ENCODE measurements around the gene IL18BP.

The IL18BP gene

GRCh38 chr11:71998649-71999310, at the start of gene IL18BP:
TSS of gene IL18BP (plus strand) at chr11:71998909. CDS start at chr11:71999985, 1,076 bp downstream.
- Histone ChIP-seq H3K4me3 (ENCODE audit: low read length) (peak within 1 kb of the TSS; percentile 46; the same call in 1 of the 2 replicates), H3K27ac (ENCODE audit: low read length) (peak within 1 kb of the TSS; percentile 65), H3K27me3 (ENCODE audit: low read depth, low read length) (no peaks in the 10 kb centered on the region), H3K4me2 (ENCODE audit: low read length) (peak within 1 kb of the TSS; percentile 67), H3K4me1 (ENCODE audit: low read length) (peaks cover 46% of the 10 kb centered on the region), H3K9me3 (ENCODE audit: insufficient read depth, low read length) (no peaks in the 10 kb centered on the region), H4K20me1 (ENCODE audit: insufficient read depth, low read length) (no peaks in the 10 kb centered on the region), H3K9ac (ENCODE audit: low read length) (peak within 1 kb of the TSS; percentile 56; the same call in 1 of the 2 replicates), H3K36me3 (replicated peaks; ENCODE audit: low read depth, low read length) (peaks cover 41% of the 10 kb centered on the region), H2AFZ (ENCODE audit: low read depth, low read length) (no peak within 1 kb of the TSS), H3K79me2 (ENCODE audit: low read length) (no peaks in the 10 kb centered on the region)
- TF ChIP-seq CTCF (IDR thresholded peaks at IDR 0.05; ENCODE audit: low read depth, low read length) (no peak), EZH2phosphoT487 (IDR thresholded peaks at IDR 0.05; ENCODE audit: low read depth) (no peak)

GRCh38 chr11:71949034-71949433, 49.7 kb upstream of the IL18BP start:
- Histone ChIP-seq H3K9me3 (ENCODE audit: insufficient read depth, low read length) (no peaks in the 10 kb centered on the region), H3K27ac (ENCODE audit: low read length) (no peak overlapping the region), H3K79me2 (ENCODE audit: low read length) (peaks cover 96% of the 10 kb centered on the region), H3K4me2 (ENCODE audit: low read length) (no peak overlapping the region), H3K9ac (ENCODE audit: low read length) (no peak overlapping the region), H2AFZ (ENCODE audit: low read depth, low read length) (no peak overlapping the region), H3K36me3 (replicated peaks; ENCODE audit: low read depth, low read length) (peaks cover 5% of the 10 kb centered on the region), H3K4me3 (ENCODE audit: low read length) (no peak overlapping the region), H3K27me3 (ENCODE audit: low read depth, low read length) (no peaks in the 10 kb centered on the region), H3K4me1 (ENCODE audit: low read length) (peaks cover 5% of the 10 kb centered on the region), H4K20me1 (ENCODE audit: insufficient read depth, low read length) (peaks cover 43% of the 10 kb centered on the region)
- no peak for TF ChIP-seq CTCF (IDR thresholded peaks at IDR 0.05; ENCODE audit: low read depth, low read length)

DNA sequence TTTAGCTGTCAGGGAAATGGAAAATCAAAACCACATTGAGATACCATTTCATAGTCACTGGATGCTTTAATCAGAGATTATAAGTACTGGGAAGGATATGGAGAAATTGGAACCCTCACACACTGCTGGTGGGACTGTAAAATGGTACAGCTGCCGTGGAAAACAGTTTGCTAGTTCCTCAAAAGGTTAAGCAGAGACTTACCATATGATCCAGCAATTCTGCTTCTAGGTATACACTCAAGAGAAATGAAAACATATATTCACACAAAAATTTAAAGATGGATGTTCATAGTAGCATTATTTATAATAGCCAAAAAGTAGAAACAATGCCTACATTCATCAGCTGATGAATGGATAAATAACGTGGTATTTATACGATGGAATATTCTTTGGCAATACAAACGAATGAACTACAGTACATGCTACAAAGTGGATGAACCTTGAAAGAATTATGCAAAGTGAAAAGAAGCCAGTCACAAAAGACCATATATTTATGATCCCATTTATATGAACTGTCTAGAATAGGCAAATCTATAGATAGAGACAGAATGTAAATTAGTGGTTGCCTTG, 46.9 kb upstream of the IL18BP start:
- no peak overlapping the region for H3K27ac ChIP-seq (ENCODE audit: low read length)
- TF ChIP-seq EZH2phosphoT487 (IDR thresholded peaks at IDR 0.05; ENCODE audit: low read depth) (no peak), CTCF (IDR thresholded peaks at IDR 0.05; ENCODE audit: low read depth, low read length) (no peak)
- H3K4me1 ChIP-seq (ENCODE audit: low read length), result no peaks in the 10 kb centered on the region
- H2AFZ ChIP-seq (ENCODE audit: low read depth, low read length), result no peak overlapping the region
- peaks cover 64% of the 10 kb centered on the region for H4K20me1 ChIP-seq (ENCODE audit: insufficient read depth, low read length)
- H3K4me2 ChIP-seq (ENCODE audit: low read length), result no peak overlapping the region
- peaks cover 98% of the 10 kb centered on the region for H3K79me2 ChIP-seq (ENCODE audit: low read length)
- H3K27me3 ChIP-seq (ENCODE audit: low read depth, low read length), result no peaks in the 10 kb centered on the region
- no peaks in the 10 kb centered on the region for H3K9me3 ChIP-seq (ENCODE audit: insufficient read depth, low read length)
- H3K9ac ChIP-seq (ENCODE audit: low read length), result no peak overlapping the region
- no peaks in the 10 kb centered on the region for H3K36me3 ChIP-seq (replicated peaks; ENCODE audit: low read depth, low read length)
- H3K4me3 ChIP-seq (ENCODE audit: low read length), result no peak overlapping the region

DNA sequence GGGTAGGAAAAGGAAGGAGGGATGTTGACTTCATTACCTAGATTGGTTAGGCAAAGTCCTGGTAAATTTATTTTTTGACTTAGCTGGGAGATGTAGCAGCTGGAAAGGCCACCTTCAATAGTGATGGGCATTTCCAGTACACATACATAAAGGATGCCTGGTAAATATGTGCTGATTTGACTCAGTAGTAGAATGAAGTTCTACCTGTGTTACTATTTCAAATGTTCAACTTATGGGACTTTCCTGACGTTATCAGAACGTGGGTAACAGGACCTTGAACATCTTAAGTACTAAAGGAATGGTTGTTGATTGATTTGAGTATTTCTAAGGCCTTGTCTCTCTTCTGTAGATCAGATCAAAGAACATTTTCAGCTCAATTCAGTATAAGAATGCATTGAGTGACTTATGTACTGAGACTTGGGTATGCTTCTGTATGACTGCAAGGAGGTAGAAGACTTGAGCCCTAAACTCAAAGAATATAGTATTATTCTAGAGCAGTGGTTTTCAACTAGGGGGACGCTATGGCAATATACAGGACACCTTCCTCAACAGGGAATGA, 42.7 kb upstream of the IL18BP start:
- TF ChIP-seq EZH2phosphoT487 (IDR thresholded peaks at IDR 0.05; ENCODE audit: low read depth), result no peak
- TF ChIP-seq CTCF (IDR thresholded peaks at IDR 0.05; ENCODE audit: low read depth, low read length), result no peak
- no peaks in the 10 kb centered on the region for H3K4me1 ChIP-seq (ENCODE audit: low read length)
- H3K27me3 ChIP-seq (ENCODE audit: low read depth, low read length), result no peaks in the 10 kb centered on the region
- H3K9ac ChIP-seq (ENCODE audit: low read length), result no peak overlapping the region
- H3K27ac ChIP-seq (ENCODE audit: low read length), result no peak overlapping the region
- H3K4me3 ChIP-seq (ENCODE audit: low read length), result no peak overlapping the region
- no peak overlapping the region for H2AFZ ChIP-seq (ENCODE audit: low read depth, low read length)
- H4K20me1 ChIP-seq (ENCODE audit: insufficient read depth, low read length), result peaks cover 66% of the 10 kb centered on the region
- peaks cover 12% of the 10 kb centered on the region for H3K36me3 ChIP-seq (replicated peaks; ENCODE audit: low read depth, low read length)
- H3K4me2 ChIP-seq (ENCODE audit: low read length), result no peak overlapping the region
- H3K79me2 ChIP-seq (ENCODE audit: low read length), result peaks cover 80% of the 10 kb centered on the region
- H3K9me3 ChIP-seq (ENCODE audit: insufficient read depth, low read length), result no peaks in the 10 kb centered on the region
